IMR-90 (cell line): ENCODE data around the gene GK. TPM values are rescaled to one million over a fixed set of nuclear protein-coding genes. Genes with fewer than 3 reads are reported as not detected.
A peak's percentile ranks its signal among the peaks of the same experiment; 100 is the strongest.

ENCODE experiments used
- ATAC-seq: fragments of 200-7000 bp; cut with Tn5 transposase; 2 replicates; pipeline ENCODE4 v1.9.1; 2020; ENCODE audit warnings: low read depth, mild to moderate bottlenecking, moderate library complexity
- BruUV-seq: library from RNA; stranded (reverse); fragments of 400-500 nt; replicated peaks from 2 replicates; lab custom pipeline; 2021; lab: Mats Ljungman, UMichigan
- CTCF ChIA-PET: fragments of 300-600 bp; formaldehyde crosslinking; extraction: SDS; loops from one replicate; lab custom pipeline; 2021; ENCODE audit warnings: antibody characterized with exemption; lab: Yijun Ruan, JAX
- POLR2A ChIA-PET: fragments of 300-600 bp; sonication (Branson Sonifier 250); formaldehyde crosslinking; loops from one replicate; lab custom pipeline; 2022; ENCODE audit warnings: antibody characterized with exemption; ENCODE audit not compliant: unreplicated experiment; lab: Charles Lee
- DNase-seq: peaks from one replicate; pipeline ENCODE4 v3.0.0; 2013
- H2AFZ ChIP-seq: replicated peaks from 2 replicates; pipeline ENCODE3; 2013; ENCODE audit warnings: low read length, mild to moderate bottlenecking; ENCODE audit not compliant: poor library complexity
- H2AK5ac ChIP-seq: 2 replicates; pipeline ENCODE4 v1.6.1; 2013; ENCODE audit warnings: low read depth, low read length, inconsistent platforms
- H2AK9ac ChIP-seq: replicated peaks from 2 replicates; pipeline ENCODE3; 2013; ENCODE audit warnings: mild to moderate bottlenecking, low read depth, low read length, moderate library complexity; ENCODE audit not compliant: poor library complexity
- H2BK120ac ChIP-seq: 2 replicates; pipeline ENCODE4 v1.6.1; 2013; ENCODE audit warnings: low read depth, low read length, inconsistent platforms
- H2BK15ac ChIP-seq: 3 replicates; pipeline ENCODE4 v1.6.1; 2013; ENCODE audit warnings: low read depth, low read length, inconsistent platforms
- H2BK20ac ChIP-seq: 2 replicates; pipeline ENCODE4 v1.6.1; 2013; ENCODE audit warnings: low read depth, mild to moderate bottlenecking, inconsistent platforms, low read length, moderate library complexity
- H2BK5ac ChIP-seq: 2 replicates; pipeline ENCODE4 v1.6.1; 2013; ENCODE audit warnings: mild to moderate bottlenecking, low read depth, low read length, inconsistent platforms; ENCODE audit not compliant: poor library complexity, severe bottlenecking
- H3K14ac ChIP-seq: replicated peaks from 2 replicates; pipeline ENCODE4 v1.6.1; 2013; ENCODE audit warnings: low read depth, low read length, inconsistent platforms
- H3K18ac ChIP-seq: 2 replicates; pipeline ENCODE4 v1.6.1; 2013; ENCODE audit warnings: low read depth, low read length, control low read depth
- H3K23ac ChIP-seq: 2 replicates; pipeline ENCODE4 v1.6.1; 2013; ENCODE audit warnings: low read depth, low read length, inconsistent platforms
- H3K27ac ChIP-seq: 2 replicates; pipeline ENCODE4 v1.5.1; 2013; ENCODE audit warnings: mild to moderate bottlenecking, control low read depth, low read length; ENCODE audit not compliant: insufficient read depth
- H3K27me3 ChIP-seq: 2 replicates; pipeline ENCODE4 v1.6.1; 2013; ENCODE audit warnings: low read length; ENCODE audit not compliant: control insufficient read depth, insufficient read depth
- H3K36me3 ChIP-seq: 2 replicates; pipeline ENCODE4 v1.6.1; 2013; ENCODE audit warnings: low read length, mixed read lengths; ENCODE audit not compliant: control insufficient read depth, insufficient read depth
- H3K4ac ChIP-seq: 2 replicates; pipeline ENCODE4 v1.6.1; 2013; ENCODE audit warnings: low read depth, low read length, inconsistent platforms
- H3K4me1 ChIP-seq: 2 replicates; pipeline ENCODE4 v1.6.1; 2013; ENCODE audit warnings: low read length, mixed read lengths; ENCODE audit not compliant: control insufficient read depth, insufficient read depth
- H3K4me2 ChIP-seq: 2 replicates; pipeline ENCODE4 v1.6.1; 2013; ENCODE audit warnings: low read depth, mild to moderate bottlenecking, control low read depth, low read length, moderate library complexity
- H3K4me3 ChIP-seq: 2 replicates; pipeline ENCODE4 v1.5.1; 2013; ENCODE audit warnings: low read depth, mild to moderate bottlenecking, control low read depth, low read length, moderate library complexity; ENCODE audit not compliant: insufficient read depth
- H3K56ac ChIP-seq: 2 replicates; pipeline ENCODE4 v1.6.1; 2013; ENCODE audit warnings: low read length, inconsistent platforms; ENCODE audit not compliant: insufficient read depth; ENCODE audit errors: extremely low read depth
- H3K79me1 ChIP-seq, 2 experiments: 2 replicates each; pipeline ENCODE4 v1.6.1; 2013; ENCODE audit warnings: low read length in 2 of 2, inconsistent platforms in 1 of 2, low read depth in 1 of 2
- H3K9ac ChIP-seq: 2 replicates; pipeline ENCODE4 v1.6.1; 2013; ENCODE audit warnings: low read depth, low read length, control low read depth
- H3K9me1 ChIP-seq: 2 replicates; pipeline ENCODE4 v1.6.1; 2013; ENCODE audit warnings: low read length, inconsistent platforms; ENCODE audit not compliant: insufficient read depth
- H3K9me3 ChIP-seq: 2 replicates; pipeline ENCODE4 v1.6.1; 2013; ENCODE audit warnings: low read length; ENCODE audit not compliant: control insufficient read depth, insufficient read depth
- H4K20me1 ChIP-seq: 2 replicates; pipeline ENCODE4 v1.6.1; 2013; ENCODE audit warnings: low read length, inconsistent platforms; ENCODE audit not compliant: insufficient read depth
- H4K5ac ChIP-seq: 2 replicates; pipeline ENCODE4 v1.6.1; 2013; ENCODE audit warnings: mild to moderate bottlenecking, low read depth, low read length, control low read depth
- H4K8ac ChIP-seq, 2 experiments: 2 replicates each; pipeline ENCODE4 v1.6.1; 2013; ENCODE audit warnings: low read depth in 2 of 2, low read length in 2 of 2, control low read depth in 1 of 2, inconsistent platforms in 1 of 2
- H4K91ac ChIP-seq: 2 replicates; pipeline ENCODE4 v1.6.1; 2013; ENCODE audit warnings: low read depth, low read length, inconsistent platforms; ENCODE audit not compliant: insufficient read depth
- BHLHE40 ChIP-seq: fragments of 150-350 bp; IDR thresholded peaks from 2 replicates; pipeline ENCODE4 v1.6.1; 2016; ENCODE audit warnings: mild to moderate bottlenecking, low read depth, low read length
- CEBPB ChIP-seq: IDR thresholded peaks from 2 replicates; pipeline ENCODE4 v1.6.1; 2012; ENCODE audit warnings: low read depth, low read length, improper control_type of control experiment
- CHD1 ChIP-seq: IDR thresholded peaks from 2 replicates; pipeline ENCODE4 v1.6.1; 2012; ENCODE audit warnings: low read depth, low read length, improper control_type of control experiment
- CTCF ChIP-seq: conservative IDR thresholded peaks from 2 replicates; pipeline ENCODE4 v1.5.1; 2012; ENCODE audit warnings: mild to moderate bottlenecking, low read depth, low read length, improper control_type of control experiment
- ELK1 ChIP-seq: fragments of 150-350 bp; IDR thresholded peaks from 2 replicates; pipeline ENCODE4 v1.6.1; 2016; ENCODE audit warnings: low read depth, mild to moderate bottlenecking, low read length, moderate library complexity, borderline replicate concordance
- FOS ChIP-seq: fragments of 150-350 bp; IDR thresholded peaks from 2 replicates; pipeline ENCODE4 v1.6.1; 2016; ENCODE audit warnings: low read depth, low read length
- MAFK ChIP-seq: IDR thresholded peaks from 2 replicates; pipeline ENCODE4 v1.6.1; 2012; ENCODE audit warnings: low read depth, low read length, improper control_type of control experiment
- MAZ ChIP-seq: IDR thresholded peaks from 2 replicates; pipeline ENCODE4 v1.6.1; 2012; ENCODE audit warnings: low read depth, mild to moderate bottlenecking, low read length, improper control_type of control experiment, moderate library complexity, borderline replicate concordance
- MXI1 ChIP-seq: IDR thresholded peaks from 2 replicates; pipeline ENCODE4 v1.6.1; 2012; ENCODE audit warnings: low read depth, mild to moderate bottlenecking, low read length, moderate library complexity, borderline replicate concordance
- NFE2L2 ChIP-seq: fragments of 150-350 bp; IDR thresholded peaks from 2 replicates; pipeline ENCODE4 v1.6.1; 2016; ENCODE audit warnings: low read depth, mild to moderate bottlenecking, low read length
- POLR2A ChIP-seq: IDR thresholded peaks from 2 replicates; pipeline ENCODE4 v1.6.1; 2012; ENCODE audit warnings: mild to moderate bottlenecking, low read depth, low read length
- RAD21 ChIP-seq: IDR thresholded peaks from 2 replicates; pipeline ENCODE4 v1.6.1; 2012; ENCODE audit warnings: low read length, improper control_type of control experiment
- RCOR1 ChIP-seq: IDR thresholded peaks from 2 replicates; pipeline ENCODE4 v1.6.1; 2012; ENCODE audit warnings: mild to moderate bottlenecking, low read length, improper control_type of control experiment; ENCODE audit not compliant: insufficient replicate concordance
- RFX5 ChIP-seq: IDR thresholded peaks from 2 replicates; pipeline ENCODE4 v1.8.0; 2012; ENCODE audit warnings: low read depth, mild to moderate bottlenecking, low read length, moderate library complexity
- SMC3 ChIP-seq: fragments of 150-350 bp; IDR thresholded peaks from 2 replicates; pipeline ENCODE4 v1.6.1; 2016; ENCODE audit warnings: low read depth, mild to moderate bottlenecking, antibody characterized with exemption, low read length, moderate library complexity
- USF2 ChIP-seq: fragments of 150-350 bp; IDR thresholded peaks from 2 replicates; pipeline ENCODE4 v1.6.1; 2017; ENCODE audit warnings: mild to moderate bottlenecking, antibody characterized with exemption, low read length, low read depth
- WGBS, 2 experiments: methylation state at CpG; one replicate each; pipeline versions ENCODE4 v1.1.5 to v1.1.7; 2013; ENCODE audit warnings: missing lambda C conversion rate in 2 of 2; ENCODE audit not compliant: insufficient read length in 1 of 2; ENCODE audit errors: extremely low coverage in 2 of 2; 5-methylcytosine and 5-hydroxymethylcytosine counted together
- dilution Hi-C: fragments of 300-500 bp; cut with HindIII; formaldehyde crosslinking; loops from one replicate; pipeline ENCODE4 v1.14.3; 2018; ENCODE audit warnings: low sequenced_read_pairs; ENCODE audit not compliant: unreplicated experiment
- in situ Hi-C: fragments of 300-500 bp; cut with MboI; formaldehyde crosslinking; loops from 3 replicates; pipeline ENCODE4 v1.14.3; 2019; ENCODE audit warnings: low sequenced_read_pairs, inconsistent platforms, mixed read lengths
- intact Hi-C: fragments of 100-400 bp; cut with micrococcal nuclease; formaldehyde crosslinking; loops from 2 replicates; pipeline ENCODE4 v1.10.0; 2022
- polyA plus RNA-seq, 3 experiments: library from polyadenylated mRNA; depleted of rRNA; stranded (reverse); fragments of >200 nt; gene quantifications; 2 replicates each; pipeline ENCODE4 v1.2.3, GENCODE V29; 2012; ENCODE audit warnings: low replicate concordance in 1 of 3
- total RNA-seq: library from RNA; depleted of rRNA; stranded (reverse); fragments of >200 nt; gene quantifications from 2 replicates; pipeline ENCODE4 v1.2.3, GENCODE V29; 2012

The GK gene
- total and polyA plus RNA-seq, 2 of the 4 experiments (the other 2 are of a cell fraction), result 7.6 to 9.3 TPM

GRCh38 chrX:30713061-30713525 lies 59.9 kb downstream of the GK start:
- POLR2A ChIA-PET, result no interaction called here
- BruUV-seq, result no TSS peak
- no peak for TF ChIP-seq MAZ
- TF ChIP-seq ELK1, result no peak
- no peak for TF ChIP-seq FOS
- TF ChIP-seq USF2, result no peak
- TF ChIP-seq RAD21, result peak; percentile 81
- TF ChIP-seq CHD1, result no peak
- TF ChIP-seq NFE2L2, result no peak
- no peak for TF ChIP-seq RCOR1
- peak; percentile 85 for TF ChIP-seq MAFK
- peak; percentile 68 for TF ChIP-seq CTCF
- TF ChIP-seq CEBPB, result peak; percentile 82
- no peak for TF ChIP-seq BHLHE40
- TF ChIP-seq POLR2A, result no peak
- TF ChIP-seq MXI1, result no peak
- no peak for TF ChIP-seq RFX5
- peak; percentile 78 for TF ChIP-seq SMC3

More at GRCh38 chrX:30713061-30713525, 59.9 kb downstream of the GK start:
- Histone ChIP-seq H2AFZ (no peak overlapping the region), H2BK5ac (no peak overlapping the region), H3K9me1 (peaks cover 2% of the 10 kb centered on the region; the same call in 1 of the 2 replicates), H3K14ac (no peak overlapping the region), H3K4me1 (no peaks in the 10 kb centered on the region), H3K27ac (no peak overlapping the region), H3K4ac (no peak overlapping the region), H2BK120ac (no peak overlapping the region), H3K36me3 (peaks cover 11% of the 10 kb centered on the region), H2BK15ac (no peak overlapping the region), H3K18ac (no peak overlapping the region), H3K56ac (no peak overlapping the region), H4K8ac (no peak overlapping the region), H2AK5ac (no peak overlapping the region), H2AK9ac (no peak overlapping the region), H2BK20ac (no peak overlapping the region), H3K23ac (no peak overlapping the region), H4K5ac (no peak overlapping the region), H4K20me1 (no peaks in the 10 kb centered on the region), H3K79me1 (no peaks in the 10 kb centered on the region), H3K27me3 (no peaks in the 10 kb centered on the region), H3K9ac (no peak overlapping the region), H4K91ac (no peak overlapping the region), H3K4me2 (no peak overlapping the region), H3K4me3 (no peak overlapping the region), H3K9me3 (no peaks in the 10 kb centered on the region)
- in situ Hi-C loops (no loop called here), dilution Hi-C loops (no loop called here), intact Hi-C loops (loop anchor here (1.0 to 2.0 kb wide), 2 partner anchors 76 to 142 kb away; no protein-coding TSS in a partner anchor)
- ATAC-seq, result peak; percentile 44; the same call in 1 of the 2 replicates
- peak; percentile 65 for DNase-seq
- WGBS, 2 experiments, result no CpG with 5 or more reads among the region's 5 CpGs
- CTCF ChIA-PET, result interaction anchor here (0.6 kb wide), 1 partner anchor 57 kb away, joined by 3 read pairs; no protein-coding TSS in a partner anchor
